ENCODE measurements around the gene CADM2. TPM values are rescaled to one million over a fixed set of nuclear protein-coding genes. Genes with fewer than 3 reads are reported as not detected.

CADM2 gene
- total RNA-seq, 1 experiment from 2014 or later, result 0.64 TPM

- no TSS peak for BruUV-seq (replicated peaks)
- Histone ChIP-seq H3K4me3 (ENCODE audit: low read depth in 2 of 2, low read length in 2 of 2) (no peak overlapping the region), H3K27ac (ENCODE audit: low read length) (no peak overlapping the region), H3K9me3 (ENCODE audit: control insufficient read depth, insufficient read depth, low read depth, low read length) (no peaks in the 10 kb centered on the region), H3K27me3 (ENCODE audit: control insufficient read depth, insufficient read depth, low read length) (no peaks in the 10 kb centered on the region), H3K4me1 (ENCODE audit: control insufficient read depth, insufficient read depth, low read length) (no peaks in the 10 kb centered on the region), H3K36me3 (ENCODE audit: control insufficient read depth, insufficient read depth, low read length) (no peaks in the 10 kb centered on the region)
- DNase-seq (ENCODE audit: low read depth, low spot score) (no peak), ATAC-seq (no peak)
- TF ChIP-seq CTCF (IDR thresholded peaks at IDR 0.05) (no peak), POLR2AphosphoS5 (IDR thresholded peaks at IDR 0.05; ENCODE audit: low read depth, low read length) (no peak), REST (IDR thresholded peaks at IDR 0.05; ENCODE audit: insufficient read depth in 1 of 2, low read depth in 2 of 2, low read length in 1 of 2) (no peak), TCF7L2 (IDR thresholded peaks at IDR 0.05; ENCODE audit: low read depth, low read length) (no peak), SIN3A (IDR thresholded peaks at IDR 0.05; ENCODE audit: borderline replicate concordance, insufficient read depth, low read depth, low read length) (no peak)
- intact Hi-C loops (cut with micrococcal nuclease; ENCODE audit: unreplicated experiment) (no loop called here), in situ Hi-C loops (cut with HindIII; ENCODE audit: low pct_unique_long_range_greater_than_20kb, low sequenced_read_pairs) (no loop called here)
- POLR2A ChIA-PET, result no interaction called here
- CTCF ChIA-PET, result no interaction called here
Measured at GRCh38 chr3:85603378-85603777, 644.6 kb downstream of the CADM2 start.

- BruUV-seq (replicated peaks), result no TSS peak
- H3K4me3 ChIP-seq (ENCODE audit: low read depth in 2 of 2, low read length in 2 of 2), result no peak overlapping the region
- H3K9me3 ChIP-seq (ENCODE audit: control insufficient read depth, insufficient read depth, low read depth, low read length), result no peaks in the 10 kb centered on the region
- in situ Hi-C loops (cut with HindIII; ENCODE audit: low pct_unique_long_range_greater_than_20kb, low sequenced_read_pairs), result no loop called here
- no peaks in the 10 kb centered on the region for H3K4me1 ChIP-seq (ENCODE audit: control insufficient read depth, insufficient read depth, low read length)
- H3K27me3 ChIP-seq (ENCODE audit: control insufficient read depth, insufficient read depth, low read length), result no peaks in the 10 kb centered on the region
- POLR2A ChIA-PET, result interaction anchor here (0.5 kb wide), 1 partner anchor 606 kb away, joined by 4 read pairs; no protein-coding TSS in a partner anchor
- intact Hi-C loops (cut with micrococcal nuclease; ENCODE audit: unreplicated experiment), result no loop called here
- no peaks in the 10 kb centered on the region for H3K36me3 ChIP-seq (ENCODE audit: control insufficient read depth, insufficient read depth, low read length)
- CTCF ChIA-PET, result no interaction called here
- TF ChIP-seq TCF7L2 (IDR thresholded peaks at IDR 0.05; ENCODE audit: low read depth, low read length) (no peak), SIN3A (IDR thresholded peaks at IDR 0.05; ENCODE audit: borderline replicate concordance, insufficient read depth, low read depth, low read length) (no peak), REST (IDR thresholded peaks at IDR 0.05; ENCODE audit: insufficient read depth in 1 of 2, low read depth in 2 of 2, low read length in 1 of 2) (no peak)
- no peak overlapping the region for H3K27ac ChIP-seq (ENCODE audit: low read length)
- ATAC-seq (no peak), DNase-seq (ENCODE audit: low read depth, low spot score) (no peak)
Measured at GRCh38 chr3:85604641-85605040, 645.9 kb downstream of the CADM2 start.
